Measurements from ENCODE around the gene IL4I1.

IL4I1 gene

GRCh38 chr19:49848938-49849337, 47.7 kb downstream of the IL4I1 start:
- no peak overlapping the region for H3K4me3 ChIP-seq (ENCODE audit: low read depth, low read length)
- no peak for TF ChIP-seq CTCF (IDR thresholded peaks at IDR 0.05; ENCODE audit: low read depth, low read length)
- TF ChIP-seq MAX (IDR thresholded peaks at IDR 0.05; ENCODE audit: low read depth, low read length) = no peak
- no peak for TF ChIP-seq POLR2A (IDR thresholded peaks at IDR 0.05; ENCODE audit: extremely low read depth, insufficient read length)
- no peak for TF ChIP-seq MYC (IDR thresholded peaks at IDR 0.05; ENCODE audit: low read depth, low read length)
- peak; percentile 50 for DNase-seq (ENCODE audit: low read depth)

- no peak for TF ChIP-seq CTCF (IDR thresholded peaks at IDR 0.05; ENCODE audit: low read depth, low read length)
- TF ChIP-seq POLR2A (IDR thresholded peaks at IDR 0.05; ENCODE audit: extremely low read depth, insufficient read length) = no peak
- TF ChIP-seq MYC (IDR thresholded peaks at IDR 0.05; ENCODE audit: low read depth, low read length) = no peak
- TF ChIP-seq MAX (IDR thresholded peaks at IDR 0.05; ENCODE audit: low read depth, low read length) = peak; percentile 89
- peak; percentile 88 for DNase-seq (ENCODE audit: low read depth)
- H3K4me3 ChIP-seq (ENCODE audit: low read depth, low read length) = no peak overlapping the region
These were observed 48.7 kb downstream of the IL4I1 start for GRCh38 chr19:49847731-49848696.

DNA sequence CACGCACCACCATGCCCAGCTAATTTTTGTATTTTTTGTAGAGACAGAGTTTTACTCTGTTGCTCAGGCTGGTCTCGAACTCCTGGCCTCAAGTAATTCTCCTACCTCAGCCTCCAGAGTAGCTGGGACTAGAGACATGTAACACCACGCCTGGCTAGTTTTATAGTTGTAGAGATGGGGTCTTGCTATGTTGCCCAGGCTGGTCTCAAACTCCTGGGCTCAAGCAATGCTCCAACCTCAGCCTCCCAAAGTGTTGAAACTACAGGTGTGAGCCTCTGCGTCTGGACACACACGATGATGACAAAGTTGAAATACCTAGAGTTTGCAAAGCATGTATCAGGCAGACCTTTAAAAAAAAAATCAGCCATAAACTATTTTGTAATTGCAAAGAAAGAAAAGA, 50.3 kb downstream of the IL4I1 start:
- H3K4me3 ChIP-seq (ENCODE audit: low read depth, low read length) = no peak overlapping the region
- no peak for TF ChIP-seq POLR2A (IDR thresholded peaks at IDR 0.05; ENCODE audit: extremely low read depth, insufficient read length)
- TF ChIP-seq CTCF (IDR thresholded peaks at IDR 0.05; ENCODE audit: low read depth, low read length) = no peak
- TF ChIP-seq MAX (IDR thresholded peaks at IDR 0.05; ENCODE audit: low read depth, low read length) = no peak
- no peak for TF ChIP-seq MYC (IDR thresholded peaks at IDR 0.05; ENCODE audit: low read depth, low read length)
- DNase-seq (ENCODE audit: low read depth) = no peak

- no peak overlapping the region for H3K4me3 ChIP-seq (ENCODE audit: low read depth, low read length)
- no peak for DNase-seq (ENCODE audit: low read depth)
- TF ChIP-seq MAX (IDR thresholded peaks at IDR 0.05; ENCODE audit: low read depth, low read length) = no peak
- TF ChIP-seq CTCF (IDR thresholded peaks at IDR 0.05; ENCODE audit: low read depth, low read length) = no peak
- TF ChIP-seq MYC (IDR thresholded peaks at IDR 0.05; ENCODE audit: low read depth, low read length) = no peak
- no peak for TF ChIP-seq POLR2A (IDR thresholded peaks at IDR 0.05; ENCODE audit: extremely low read depth, insufficient read length)
These were observed 51.3 kb downstream of the IL4I1 start for GRCh38 chr19:49845414-49845813.

GRCh38 chr19:49844138-49845095, 52.3 kb downstream of the IL4I1 start:
- peak; percentile 94 for DNase-seq (ENCODE audit: low read depth)
- TF ChIP-seq MAX (IDR thresholded peaks at IDR 0.05; ENCODE audit: low read depth, low read length) (0 out of 2 replicates have a peak, but pooled peaks have one; percentile 53), POLR2A (IDR thresholded peaks at IDR 0.05; ENCODE audit: extremely low read depth, insufficient read length) (no peak), MYC (IDR thresholded peaks at IDR 0.05; ENCODE audit: low read depth, low read length) (peak; percentile 76)
- no peak overlapping the region for H3K4me3 ChIP-seq (ENCODE audit: low read depth, low read length)

All from NB4 (cell line).